GM12878 (cell line): ENCODE data around the gene ABCA7. TPM values are rescaled to one million over a fixed set of nuclear protein-coding genes. Genes with fewer than 3 reads are reported as not detected.

Experiments
- CBX3 ChIP-seq: fragments of 200-600 bp; sonication (generic); IDR thresholded peaks from 2 replicates; pipeline ENCODE4 v1.6.1; 2016; ENCODE audit warnings: low read depth, borderline replicate concordance
- CBX5 ChIP-seq: sonication (generic); IDR thresholded peaks from 2 replicates; pipeline ENCODE4 v1.6.1; 2016; ENCODE audit warnings: low read depth, moderate library complexity, mild to moderate bottlenecking, inconsistent platforms
- CREB1 ChIP-seq: IDR thresholded peaks from 2 replicates; pipeline ENCODE4 v1.6.1; 2012; ENCODE audit warnings: low read depth, mild to moderate bottlenecking, inconsistent platforms
- HDGF ChIP-seq: fragments of 450-650 bp; IDR thresholded peaks from 2 replicates; pipeline ENCODE4 v1.6.1; 2016; ENCODE audit warnings: antibody characterized with exemption
- HSF1 ChIP-seq: fragments of 150-350 bp; IDR thresholded peaks from 2 replicates; pipeline ENCODE4 v1.6.1; 2014; ENCODE audit warnings: mild to moderate bottlenecking, low read depth, low read length
- JUNB ChIP-seq: IDR thresholded peaks from 2 replicates; pipeline ENCODE4 v1.6.1; 2016; ENCODE audit warnings: antibody characterized with exemption, mild to moderate bottlenecking
- KAT2A ChIP-seq: conservative IDR thresholded peaks from 2 replicates; pipeline ENCODE4 v1.6.1; 2011; ENCODE audit warnings: low read depth, low read length; ENCODE audit not compliant: control insufficient read depth
- LARP7 ChIP-seq: fragments of 450-650 bp; IDR thresholded peaks from 2 replicates; pipeline ENCODE4 v1.6.1; 2017; ENCODE audit warnings: mild to moderate bottlenecking
- MTA3 ChIP-seq: IDR thresholded peaks from 2 replicates; pipeline ENCODE4 v1.6.1; 2012; ENCODE audit warnings: low read length, inconsistent platforms, borderline replicate concordance
- NR2F1 ChIP-seq: fragments of 450-650 bp; conservative IDR thresholded peaks from 2 replicates; pipeline ENCODE4 v1.6.1; 2017; ENCODE audit warnings: mild to moderate bottlenecking
- POU2F2 ChIP-seq: IDR thresholded peaks from 3 replicates; pipeline ENCODE4 v1.6.1; 2011; ENCODE audit warnings: low read depth, mild to moderate bottlenecking, low read length, borderline replicate concordance
- RUNX3 ChIP-seq: IDR thresholded peaks from 2 replicates; pipeline ENCODE4 v1.6.1; 2012; ENCODE audit warnings: low read length, inconsistent platforms
- SUZ12 ChIP-seq: fragments of 200-600 bp; sonication (generic); IDR thresholded peaks from one replicate; pipeline ENCODE4 v1.6.1; 2018; ENCODE audit warnings: antibody characterized with exemption, mild to moderate bottlenecking; ENCODE audit not compliant: unreplicated experiment
- TBL1XR1 ChIP-seq: IDR thresholded peaks from 2 replicates; pipeline ENCODE4 v1.6.1; 2012; ENCODE audit warnings: low read depth, low read length, improper control_type of control experiment
- TCF7 ChIP-seq: IDR thresholded peaks from 2 replicates; pipeline ENCODE4 v1.6.1; 2014; ENCODE audit warnings: antibody characterized with exemption, borderline replicate concordance
- YY1 ChIP-seq: IDR thresholded peaks from 2 replicates; pipeline ENCODE4 v1.6.1; 2011; ENCODE audit warnings: low read depth, mild to moderate bottlenecking, low read length
- ZBTB4 ChIP-seq: fragments of 450-650 bp; formaldehyde crosslinking; IDR thresholded peaks from 2 replicates; pipeline ENCODE4 v1.4.0; 2022; ENCODE audit warnings: mild to moderate bottlenecking, moderate library complexity
- ZNF592 ChIP-seq: fragments of 450-650 bp; IDR thresholded peaks from 2 replicates; pipeline ENCODE4 v1.6.1; 2017; ENCODE audit warnings: mild to moderate bottlenecking, moderate library complexity
- polyA plus RNA-seq, 11 experiments: library from polyadenylated mRNA; depleted of rRNA in 4 of 11; unstranded in 6 of 11; stranded (reverse) in 5 of 11; fragments of >200 nt; fragmentation: Nextera tagmentation in 4 of 11; fragmentation: Illumina TruSeq in 1 of 11; extraction: Ambion mirVana in 4 of 11; extraction: Trizol in 1 of 11; gene quantifications; 1 replicate in 1 of 11; 2 replicates in 10 of 11; pipeline versions ENCODE4 v1.2.1 to v1.2.3, GENCODE V29; 2011 to 2016; ENCODE audit warnings: inconsistent platforms in 2 of 11, missing spikeins in 2 of 11, low read depth in 1 of 11
- total RNA-seq, 4 experiments: library from RNA; depleted of rRNA in 3 of 4; stranded (reverse); fragments of >200 nt in 3 of 4; fragmentation: Illumina TruSeq in 1 of 4; extraction: Trizol in 1 of 4; gene quantifications; 2 replicates each; pipeline versions ENCODE4 v1.2.1 to v1.2.3, GENCODE V29; 2013 to 2021
- TF ChIP-seq, protein P1 (sequence below): IDR thresholded peaks from 2 replicates; pipeline ENCODE4 v1.6.1; 2012; ENCODE audit warnings: low read depth, low read length, improper control_type of control experiment

Gene ABCA7
- total and polyA plus RNA-seq, 10 of the 15 experiments (the other 5 are each of a cell fraction or from before 2014, with no cell fraction given) = 1.0 to 49.5 (median 14.8) TPM

GRCh38 chr19:1104311-1105007, 64.6 kb downstream of the ABCA7 start (continued):
- TF ChIP-seq HSF1 (no peak), JUNB (no peak), NR2F1 (peak; percentile 35), TBL1XR1 (no peak), TCF7 (no peak), CBX5 (no peak), ZBTB4 (CRISPR knock-in tag) (no peak), SUZ12 (no peak), KAT2A (no peak), CBX3 (no peak), CREB1 (peak; percentile 81), HDGF (no peak), LARP7 (peak; percentile 82), RUNX3 (no peak), MTA3 (no peak), POU2F2 (no peak), ZNF592 (no peak), YY1 (peak; percentile 24; the same call in 1 of the 2 replicates)
- TF ChIP-seq, protein P1, sequence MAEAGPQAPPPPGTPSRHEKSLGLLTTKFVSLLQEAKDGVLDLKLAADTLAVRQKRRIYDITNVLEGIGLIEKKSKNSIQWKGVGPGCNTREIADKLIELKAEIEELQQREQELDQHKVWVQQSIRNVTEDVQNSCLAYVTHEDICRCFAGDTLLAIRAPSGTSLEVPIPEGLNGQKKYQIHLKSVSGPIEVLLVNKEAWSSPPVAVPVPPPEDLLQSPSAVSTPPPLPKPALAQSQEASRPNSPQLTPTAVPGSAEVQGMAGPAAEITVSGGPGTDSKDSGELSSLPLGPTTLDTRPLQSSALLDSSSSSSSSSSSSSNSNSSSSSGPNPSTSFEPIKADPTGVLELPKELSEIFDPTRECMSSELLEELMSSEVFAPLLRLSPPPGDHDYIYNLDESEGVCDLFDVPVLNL = no peak
